BLaER1 treated with 17β-estradiol and CSF1 and Interleukin-3, amounts not matched to agents 10 nM and 100 nM (cell line): Measurements from ENCODE around the gene DUSP9.

Source experiments
- H3K27ac ChIP-seq, 11 experiments: shearing (Covaris generic); formaldehyde crosslinking; 2 replicates each; pipeline ENCODE4 v1.8.1; 2022
- H3K27me3 ChIP-seq, 11 experiments: shearing (Covaris generic); formaldehyde crosslinking; 2 replicates each; pipeline ENCODE4 v1.8.1; 2022
- H3K36me3 ChIP-seq, 11 experiments: shearing (Covaris generic); formaldehyde crosslinking; 2 replicates each; pipeline ENCODE4 v1.8.1; 2022
- H3K4me1 ChIP-seq, 10 experiments: shearing (Covaris generic); formaldehyde crosslinking; 2 replicates each; pipeline ENCODE4 v1.8.1; 2022
- H3K4me2 ChIP-seq, 11 experiments: shearing (Covaris generic); formaldehyde crosslinking; 2 replicates each; pipeline ENCODE4 v1.8.1; 2022
- H3K4me3 ChIP-seq, 10 experiments: shearing (Covaris generic); formaldehyde crosslinking; 2 replicates each; pipeline ENCODE4 v1.8.1; 2022
- H3K9ac ChIP-seq, 11 experiments: shearing (Covaris generic); formaldehyde crosslinking; 2 replicates each; pipeline ENCODE4 v1.8.1; 2022
- H3K9me3 ChIP-seq, 11 experiments: shearing (Covaris generic); formaldehyde crosslinking; replicated peaks in 1 of 11; 2 replicates each; pipeline ENCODE4 v1.8.1; 2022
- H4K20me1 ChIP-seq, 11 experiments: shearing (Covaris generic); formaldehyde crosslinking; 2 replicates each; pipeline ENCODE4 v1.8.1; 2022
- Cebpa-rat ChIP-seq, 11 experiments: shearing (Covaris generic); IDR thresholded peaks; 2 replicates each; pipeline ENCODE4 v1.8.1; 2022

The DUSP9 gene

GRCh38 chrX:153645151-153645550 is 1.9 kb upstream of the DUSP9 start:
- Histone ChIP-seq H3K36me3 (no peaks in the 10 kb centered on the region), H3K27me3 (peaks cover 64 to 90% (median 70%) of the 10 kb centered on the region in 11 experiments), H3K27ac (no peak overlapping the region), H3K9ac (no peak overlapping the region), H3K4me3 (no peak overlapping the region), H3K4me1 (peaks cover 18 to 38% (median 32%) of the 10 kb centered on the region in 10 experiments; a peak in 19 of 20 replicates), H3K9me3 (peaks cover 6 to 45% (median 34%) of the 10 kb centered on the region in 11 experiments; a peak in 14 of 22 replicates), H4K20me1 (peaks cover 0 to 25% (median 0%) of the 10 kb centered on the region in 11 experiments; a peak in 8 of 22 replicates), H3K4me2 (no peak overlapping the region)
- TF ChIP-seq Cebpa-rat (IDR thresholded peaks at IDR 0.05): no peak

- Histone ChIP-seq H3K9me3 (peaks cover 6 to 48% (median 34%) of the 10 kb centered on the region in 11 experiments; a peak in 14 of 22 replicates), H3K9ac (no peak overlapping the region), H3K4me2 (no peak overlapping the region), H3K27ac (no peak overlapping the region), H3K4me1 (peaks cover 10 to 29% (median 23%) of the 10 kb centered on the region in 10 experiments; a peak in 19 of 20 replicates), H4K20me1 (peaks cover 0 to 25% (median 0%) of the 10 kb centered on the region in 11 experiments; a peak in 8 of 22 replicates), H3K4me3 (no peak overlapping the region), H3K36me3 (no peaks in the 10 kb centered on the region), H3K27me3 (peaks cover 64 to 82% (median 70%) of the 10 kb centered on the region in 11 experiments)
- no peak for TF ChIP-seq Cebpa-rat (IDR thresholded peaks at IDR 0.05)
Observed at GRCh38 chrX:153645921-153646488, 998 bp upstream of the DUSP9 start.

GRCh38 chrX:153647461-153648357 is 706 bp downstream of the DUSP9 start:
- peaks cover 0 to 18% (median 12%) of the 10 kb centered on the region in 10 experiments; a peak in 17 of 20 replicates for H3K4me1 ChIP-seq
- peaks cover 6 to 57% (median 32%) of the 10 kb centered on the region in 11 experiments; a peak in 17 of 22 replicates for H3K9me3 ChIP-seq
- no peak overlapping the region for H3K9ac ChIP-seq
- no peak for TF ChIP-seq Cebpa-rat (IDR thresholded peaks at IDR 0.05)
- H3K4me2 ChIP-seq: peak overlapping the region in 4 of 11 experiments; percentile 18 to 59 (median 36); a peak in 4 of 22 replicates
- H3K27me3 ChIP-seq: peaks cover 62 to 77% (median 65%) of the 10 kb centered on the region in 11 experiments
- H3K36me3 ChIP-seq: no peaks in the 10 kb centered on the region
- H3K27ac ChIP-seq: no peak overlapping the region
- peak overlapping the region in 1 of 10 experiments; percentile 38; a peak in 1 of 20 replicates for H3K4me3 ChIP-seq
- peaks cover 0 to 25% (median 0%) of the 10 kb centered on the region in 11 experiments; a peak in 9 of 22 replicates for H4K20me1 ChIP-seq

GRCh38 chrX:153648358-153649177 is 1.6 kb downstream of the DUSP9 start:
- Histone ChIP-seq H3K4me2 (no peak overlapping the region), H3K36me3 (no peaks in the 10 kb centered on the region), H3K9me3 (peaks cover 9 to 58% (median 37%) of the 10 kb centered on the region in 11 experiments), H4K20me1 (peaks cover 0 to 25% (median 0%) of the 10 kb centered on the region in 11 experiments; a peak in 9 of 22 replicates), H3K27me3 (peaks cover 54 to 73% (median 58%) of the 10 kb centered on the region in 11 experiments), H3K4me1 (peaks cover 0 to 9% (median 4%) of the 10 kb centered on the region in 10 experiments; a peak in 17 of 20 replicates), H3K4me3 (no peak overlapping the region), H3K27ac (no peak overlapping the region), H3K9ac (no peak overlapping the region)
- TF ChIP-seq Cebpa-rat (IDR thresholded peaks at IDR 0.05): no peak

- H3K9ac ChIP-seq: no peak overlapping the region
- H4K20me1 ChIP-seq: peaks cover 0 to 24% (median 0%) of the 10 kb centered on the region in 11 experiments; a peak in 9 of 22 replicates
- H3K4me2 ChIP-seq: no peak overlapping the region
- H3K27me3 ChIP-seq: peaks cover 47 to 71% (median 56%) of the 10 kb centered on the region in 11 experiments
- H3K4me1 ChIP-seq: peaks cover 0 to 5% (median 0%) of the 10 kb centered on the region in 10 experiments; a peak in 3 of 20 replicates
- no peaks in the 10 kb centered on the region for H3K36me3 ChIP-seq
- H3K4me3 ChIP-seq: no peak overlapping the region
- H3K9me3 ChIP-seq: peaks cover 15 to 61% (median 44%) of the 10 kb centered on the region in 11 experiments
- no peak for TF ChIP-seq Cebpa-rat (IDR thresholded peaks at IDR 0.05)
- H3K27ac ChIP-seq: no peak overlapping the region
Observed at GRCh38 chrX:153649178-153649914, 2.3 kb downstream of the DUSP9 start.

- H3K4me1 ChIP-seq: peaks cover 0 to 5% (median 0%) of the 10 kb centered on the region in 10 experiments; a peak in 2 of 20 replicates
- peaks cover 39 to 70% (median 53%) of the 10 kb centered on the region in 11 experiments for H3K27me3 ChIP-seq
- peaks cover 21 to 63% (median 46%) of the 10 kb centered on the region in 11 experiments for H3K9me3 ChIP-seq
- no peaks in the 10 kb centered on the region for H3K36me3 ChIP-seq
- no peak overlapping the region for H3K9ac ChIP-seq
- H3K27ac ChIP-seq: no peak overlapping the region
- no peak overlapping the region for H3K4me3 ChIP-seq
- no peak overlapping the region for H3K4me2 ChIP-seq
- H4K20me1 ChIP-seq: peaks cover 0 to 16% (median 0%) of the 10 kb centered on the region in 11 experiments; a peak in 9 of 22 replicates
- no peak for TF ChIP-seq Cebpa-rat (IDR thresholded peaks at IDR 0.05)
Observed at GRCh38 chrX:153649915-153650782, 3.1 kb downstream of the DUSP9 start.

- Histone ChIP-seq H4K20me1 (peaks cover 0 to 14% (median 0%) of the 10 kb centered on the region in 11 experiments; a peak in 5 of 22 replicates), H3K36me3 (no peaks in the 10 kb centered on the region), H3K9ac (no peak overlapping the region), H3K4me2 (no peak overlapping the region), H3K27ac (no peak overlapping the region), H3K9me3 (peaks cover 21 to 63% (median 52%) of the 10 kb centered on the region in 11 experiments), H3K4me3 (no peak overlapping the region), H3K4me1 (peaks cover 0 to 5% (median 0%) of the 10 kb centered on the region in 10 experiments; a peak in 2 of 20 replicates), H3K27me3 (peaks cover 31 to 61% (median 45%) of the 10 kb centered on the region in 11 experiments)
- no peak for TF ChIP-seq Cebpa-rat (IDR thresholded peaks at IDR 0.05)
Observed at GRCh38 chrX:153650959-153651358, 4.0 kb downstream of the DUSP9 start.
